Measurements from ENCODE around the gene STIM2. TPM values are rescaled to one million over a fixed set of nuclear protein-coding genes. Genes with fewer than 3 reads are reported as not detected.

The STIM2 gene
- total RNA-seq, 1 experiment from 2014 or later = 59.0 TPM

DNA sequence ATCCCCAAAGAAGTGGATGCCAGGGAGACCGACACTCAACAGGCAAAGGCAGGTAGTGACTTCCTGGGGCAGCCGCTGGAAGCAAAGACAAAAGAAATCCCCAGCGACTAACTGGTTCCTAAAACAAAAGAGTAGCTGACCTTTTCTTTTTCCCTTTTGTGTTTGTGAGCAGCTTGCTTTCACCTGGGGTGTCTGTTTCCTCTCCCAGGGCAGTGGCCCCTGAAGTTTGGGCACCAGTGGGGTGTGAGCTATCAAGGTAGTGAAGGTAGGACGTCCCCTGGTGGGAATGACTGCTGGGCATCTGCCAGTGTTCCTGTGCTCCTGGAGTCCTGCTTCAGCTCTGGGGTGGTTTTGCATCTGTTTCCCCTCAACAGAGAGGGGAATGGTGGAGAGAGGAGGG, 41.6 kb upstream of the STIM2 start:
- Histone ChIP-seq H3K36me3 (ENCODE audit: insufficient read depth, low read length, poor library complexity, severe bottlenecking) (no peaks in the 10 kb centered on the region), H3K4me1 (ENCODE audit: insufficient read depth, low read length, poor library complexity, severe bottlenecking) (peaks cover 53% of the 10 kb centered on the region), H3K27me3 (replicated peaks; ENCODE audit: insufficient read depth, low read depth, low read length, poor library complexity) (no peaks in the 10 kb centered on the region), H3K9me3 (ENCODE audit: low read depth, low read length, poor library complexity, severe bottlenecking) (peaks cover 16% of the 10 kb centered on the region), H3K4me3 (ENCODE audit: low read depth, low read length, poor library complexity, severe bottlenecking) (no peak overlapping the region), H3K27ac (ENCODE audit: low read depth, low read length, poor library complexity, severe bottlenecking) (no peak overlapping the region)
- no TSS peak for BruUV-seq (replicated peaks)
- ChIA-PET POLR2A (ENCODE audit: low non-redundant PET) (no interaction called here), CTCF (no interaction called here)
- intact Hi-C loops (cut with micrococcal nuclease; ENCODE audit: unreplicated experiment) = no loop called here
- TF ChIP-seq EZH2 (IDR thresholded peaks at IDR 0.05; ENCODE audit: borderline replicate concordance, low read depth, low read length, poor library complexity, severe bottlenecking) (no peak), CTCF (conservative IDR thresholded peaks at IDR 0.05; ENCODE audit: low read depth, low read length) (no peak)
- no peak for DNase-seq (ENCODE audit: low spot score)

- Histone ChIP-seq H3K9me3 (ENCODE audit: low read depth, low read length, poor library complexity, severe bottlenecking) (peaks cover 18% of the 10 kb centered on the region), H3K36me3 (ENCODE audit: insufficient read depth, low read length, poor library complexity, severe bottlenecking) (no peaks in the 10 kb centered on the region), H3K4me3 (ENCODE audit: low read depth, low read length, poor library complexity, severe bottlenecking) (no peak overlapping the region), H3K4me1 (ENCODE audit: insufficient read depth, low read length, poor library complexity, severe bottlenecking) (peaks cover 48% of the 10 kb centered on the region), H3K27ac (ENCODE audit: low read depth, low read length, poor library complexity, severe bottlenecking) (no peak overlapping the region), H3K27me3 (replicated peaks; ENCODE audit: insufficient read depth, low read depth, low read length, poor library complexity) (no peaks in the 10 kb centered on the region)
- TF ChIP-seq EZH2 (IDR thresholded peaks at IDR 0.05; ENCODE audit: borderline replicate concordance, low read depth, low read length, poor library complexity, severe bottlenecking) = no peak
- DNase-seq (ENCODE audit: low spot score) = no peak
- intact Hi-C loops (cut with micrococcal nuclease; ENCODE audit: unreplicated experiment) = no loop called here
- BruUV-seq (replicated peaks) = no TSS peak
- ChIA-PET POLR2A (ENCODE audit: low non-redundant PET) (no interaction called here), CTCF (no interaction called here)
Observed at GRCh38 chr4:26819478-26820095, 41.1 kb upstream of the STIM2 start.

DNA sequence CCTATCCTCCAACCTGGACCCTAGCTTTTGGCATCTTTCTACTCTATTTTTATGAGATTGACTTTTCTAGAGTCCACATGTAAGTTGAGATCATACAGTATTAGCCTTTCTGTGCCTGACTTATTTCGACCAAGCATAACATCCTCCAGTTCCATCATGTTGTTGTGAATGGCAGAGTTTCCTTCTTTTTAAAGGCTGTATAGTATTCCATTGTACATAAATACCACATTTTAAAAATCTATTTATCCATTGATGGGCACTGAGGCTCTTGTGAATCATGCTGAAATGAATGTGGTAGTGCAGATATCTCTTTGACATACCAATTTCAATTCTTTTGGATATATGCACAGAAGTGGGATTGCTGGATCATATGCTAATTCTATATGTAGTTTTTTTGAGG, 40.3 kb upstream of the STIM2 start:
- Histone ChIP-seq H3K9me3 (ENCODE audit: low read depth, low read length, poor library complexity, severe bottlenecking) (peaks cover 18% of the 10 kb centered on the region), H3K36me3 (ENCODE audit: insufficient read depth, low read length, poor library complexity, severe bottlenecking) (no peaks in the 10 kb centered on the region), H3K4me3 (ENCODE audit: low read depth, low read length, poor library complexity, severe bottlenecking) (no peak overlapping the region), H3K4me1 (ENCODE audit: insufficient read depth, low read length, poor library complexity, severe bottlenecking) (peaks cover 40% of the 10 kb centered on the region), H3K27me3 (replicated peaks; ENCODE audit: insufficient read depth, low read depth, low read length, poor library complexity) (no peaks in the 10 kb centered on the region), H3K27ac (ENCODE audit: low read depth, low read length, poor library complexity, severe bottlenecking) (no peak overlapping the region)
- TF ChIP-seq EZH2 (IDR thresholded peaks at IDR 0.05; ENCODE audit: borderline replicate concordance, low read depth, low read length, poor library complexity, severe bottlenecking) (no peak), CTCF (conservative IDR thresholded peaks at IDR 0.05; ENCODE audit: low read depth, low read length) (no peak)
- intact Hi-C loops (cut with micrococcal nuclease; ENCODE audit: unreplicated experiment) = no loop called here
- CTCF ChIA-PET = no interaction called here
- no peak for DNase-seq (ENCODE audit: low spot score)
- no TSS peak for BruUV-seq (replicated peaks)
- POLR2A ChIA-PET (ENCODE audit: low non-redundant PET) = no interaction called here

DNA sequence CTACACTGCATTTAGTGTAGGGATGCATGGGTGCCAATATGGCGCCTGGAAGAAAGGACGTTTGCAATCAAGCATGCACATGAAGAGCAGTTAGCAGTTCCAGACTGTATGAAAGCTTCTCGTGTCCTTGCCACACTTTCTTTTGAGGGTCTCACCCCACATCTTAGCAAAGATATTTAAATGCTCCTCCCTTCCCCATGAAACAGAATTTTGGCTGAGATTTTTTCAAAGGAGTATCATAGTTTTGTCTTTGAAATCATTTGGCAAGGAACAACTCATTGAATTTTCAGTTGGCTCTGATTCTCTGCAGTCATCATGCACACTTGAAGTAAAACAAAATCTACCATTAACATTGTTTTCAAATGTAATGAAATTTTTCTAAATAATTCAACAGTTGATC, 39.6 kb upstream of the STIM2 start:
- peaks cover 18% of the 10 kb centered on the region for H3K9me3 ChIP-seq (ENCODE audit: low read depth, low read length, poor library complexity, severe bottlenecking)
- ChIA-PET POLR2A (ENCODE audit: low non-redundant PET) (no interaction called here), CTCF (interaction anchor here (0.5 kb wide), 1 partner anchor 35 kb away, joined by 8 read pairs; no protein-coding TSS in a partner anchor)
- H3K4me1 ChIP-seq (ENCODE audit: insufficient read depth, low read length, poor library complexity, severe bottlenecking) = peaks cover 37% of the 10 kb centered on the region
- no peaks in the 10 kb centered on the region for H3K27me3 ChIP-seq (replicated peaks; ENCODE audit: insufficient read depth, low read depth, low read length, poor library complexity)
- intact Hi-C loops (cut with micrococcal nuclease; ENCODE audit: unreplicated experiment) = no loop called here
- H3K36me3 ChIP-seq (ENCODE audit: insufficient read depth, low read length, poor library complexity, severe bottlenecking) = no peaks in the 10 kb centered on the region
- no peak for TF ChIP-seq EZH2 (IDR thresholded peaks at IDR 0.05; ENCODE audit: borderline replicate concordance, low read depth, low read length, poor library complexity, severe bottlenecking)
- DNase-seq (ENCODE audit: low spot score) = no peak
- peak overlapping the region; percentile 87 for H3K27ac ChIP-seq (ENCODE audit: low read depth, low read length, poor library complexity, severe bottlenecking)
- BruUV-seq (replicated peaks) = no TSS peak
- no peak overlapping the region for H3K4me3 ChIP-seq (ENCODE audit: low read depth, low read length, poor library complexity, severe bottlenecking)
